ENCODE results near the gene NMNAT2. TPM values are rescaled to one million over a fixed set of nuclear protein-coding genes. Genes with fewer than 3 reads are reported as not detected.

NMNAT2 gene
- polyA plus RNA-seq, 1 experiment, result 2.1 TPM

GRCh38 chr1:183302452-183303322 lies 115.5 kb downstream of the NMNAT2 start:
- TF ChIP-seq, protein P1, sequence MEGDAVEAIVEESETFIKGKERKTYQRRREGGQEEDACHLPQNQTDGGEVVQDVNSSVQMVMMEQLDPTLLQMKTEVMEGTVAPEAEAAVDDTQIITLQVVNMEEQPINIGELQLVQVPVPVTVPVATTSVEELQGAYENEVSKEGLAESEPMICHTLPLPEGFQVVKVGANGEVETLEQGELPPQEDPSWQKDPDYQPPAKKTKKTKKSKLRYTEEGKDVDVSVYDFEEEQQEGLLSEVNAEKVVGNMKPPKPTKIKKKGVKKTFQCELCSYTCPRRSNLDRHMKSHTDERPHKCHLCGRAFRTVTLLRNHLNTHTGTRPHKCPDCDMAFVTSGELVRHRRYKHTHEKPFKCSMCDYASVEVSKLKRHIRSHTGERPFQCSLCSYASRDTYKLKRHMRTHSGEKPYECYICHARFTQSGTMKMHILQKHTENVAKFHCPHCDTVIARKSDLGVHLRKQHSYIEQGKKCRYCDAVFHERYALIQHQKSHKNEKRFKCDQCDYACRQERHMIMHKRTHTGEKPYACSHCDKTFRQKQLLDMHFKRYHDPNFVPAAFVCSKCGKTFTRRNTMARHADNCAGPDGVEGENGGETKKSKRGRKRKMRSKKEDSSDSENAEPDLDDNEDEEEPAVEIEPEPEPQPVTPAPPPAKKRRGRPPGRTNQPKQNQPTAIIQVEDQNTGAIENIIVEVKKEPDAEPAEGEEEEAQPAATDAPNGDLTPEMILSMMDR (IDR thresholded peaks at IDR 0.05; ENCODE audit: insufficient read depth, low read depth, low read length), result no peak
- CTCF ChIA-PET, result interaction anchor here (1.4 kb wide), 1 partner anchor 21 kb away, joined by 5 read pairs; no protein-coding TSS in a partner anchor
- DNase-seq (ENCODE audit: low read depth), result no peak
- Histone ChIP-seq H3K4me3 (ENCODE audit: low read depth, low read length) (no peak overlapping the region), H3K27me3 (ENCODE audit: control insufficient read depth, insufficient read depth, low read length) (no peaks in the 10 kb centered on the region), H3K36me3 (ENCODE audit: control insufficient read depth, insufficient read depth, low read length) (no peaks in the 10 kb centered on the region; the same call in 1 of the 2 replicates)
- POLR2A ChIA-PET, result no interaction called here

- CTCF ChIA-PET, result interaction anchor here (0.9 to 1.2 kb wide), 2 partner anchors 17 to 20 kb away, joined by 4 read pairs; no protein-coding TSS in a partner anchor
Measured at GRCh38 chr1:183301239-183301638, 116.9 kb downstream of the NMNAT2 start.

GRCh38 chr1:183300828-183301227 lies 117.4 kb downstream of the NMNAT2 start:
- no peak overlapping the region for H3K4me3 ChIP-seq (ENCODE audit: low read depth, low read length)
- no peaks in the 10 kb centered on the region for H3K27me3 ChIP-seq (ENCODE audit: control insufficient read depth, insufficient read depth, low read length)
- DNase-seq (ENCODE audit: low read depth), result no peak
- ChIA-PET CTCF (interaction anchor here (0.9 to 1.2 kb wide), 2 partner anchors 18 to 19 kb away, joined by 4 read pairs; no protein-coding TSS in a partner anchor), POLR2A (no interaction called here)
- no peaks in the 10 kb centered on the region; the same call in 1 of the 2 replicates for H3K36me3 ChIP-seq (ENCODE audit: control insufficient read depth, insufficient read depth, low read length)
- TF ChIP-seq, protein P1 (IDR thresholded peaks at IDR 0.05; ENCODE audit: insufficient read depth, low read depth, low read length), result no peak

More at GRCh38 chr1:183301239-183301638, 116.9 kb downstream of the NMNAT2 start:
- TF ChIP-seq, protein P1 (IDR thresholded peaks at IDR 0.05; ENCODE audit: insufficient read depth, low read depth, low read length), result no peak
- POLR2A ChIA-PET, result no interaction called here
- H3K36me3 ChIP-seq (ENCODE audit: control insufficient read depth, insufficient read depth, low read length), result no peaks in the 10 kb centered on the region; the same call in 1 of the 2 replicates
- no peak for DNase-seq (ENCODE audit: low read depth)
- H3K27me3 ChIP-seq (ENCODE audit: control insufficient read depth, insufficient read depth, low read length), result no peaks in the 10 kb centered on the region
- no peak overlapping the region for H3K4me3 ChIP-seq (ENCODE audit: low read depth, low read length)

GRCh38 chr1:183300395-183300794 lies 117.8 kb downstream of the NMNAT2 start:
- Histone ChIP-seq H3K27me3 (ENCODE audit: control insufficient read depth, insufficient read depth, low read length) (no peaks in the 10 kb centered on the region), H3K4me3 (ENCODE audit: low read depth, low read length) (no peak overlapping the region), H3K36me3 (ENCODE audit: control insufficient read depth, insufficient read depth, low read length) (no peaks in the 10 kb centered on the region; the same call in 1 of the 2 replicates)
- CTCF ChIA-PET, result interaction anchor here (0.9 to 1.2 kb wide), 2 partner anchors 18 to 19 kb away, joined by 4 read pairs; no protein-coding TSS in a partner anchor
- POLR2A ChIA-PET, result no interaction called here
- TF ChIP-seq, protein P1 (IDR thresholded peaks at IDR 0.05; ENCODE audit: insufficient read depth, low read depth, low read length), result no peak
- DNase-seq (ENCODE audit: low read depth), result no peak

DNA sequence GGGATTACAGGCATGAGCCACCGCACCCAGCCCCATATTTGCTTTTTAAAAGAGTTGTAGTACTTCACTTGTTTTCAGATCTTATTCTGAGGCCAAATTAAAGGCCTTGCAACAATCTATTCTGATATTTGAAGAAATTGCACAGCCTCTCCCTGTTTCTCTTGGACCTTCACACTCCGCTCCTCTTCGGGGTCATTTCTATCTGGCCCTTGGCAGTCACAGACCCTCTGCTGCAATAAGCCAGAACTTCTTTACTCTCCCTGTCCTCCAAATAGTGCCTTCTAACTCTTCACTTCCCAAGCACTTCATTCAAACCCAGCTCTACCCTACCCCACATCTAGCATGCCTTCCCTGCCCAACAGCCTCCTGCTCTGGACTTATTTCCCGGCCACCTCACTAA lies 121.4 kb downstream of the NMNAT2 start:
- no peak for DNase-seq (ENCODE audit: low read depth)
- Histone ChIP-seq H3K4me3 (ENCODE audit: low read depth, low read length) (no peak overlapping the region), H3K27me3 (ENCODE audit: control insufficient read depth, insufficient read depth, low read length) (no peaks in the 10 kb centered on the region), H3K36me3 (ENCODE audit: control insufficient read depth, insufficient read depth, low read length) (no peaks in the 10 kb centered on the region)
- TF ChIP-seq, protein P1 (IDR thresholded peaks at IDR 0.05; ENCODE audit: insufficient read depth, low read depth, low read length), result no peak
- POLR2A ChIA-PET, result no interaction called here
- CTCF ChIA-PET, result interaction anchor here (0.8 to 1.0 kb wide), 2 partner anchors 10 to 15 kb away, joined by 3 read pairs; no protein-coding TSS in a partner anchor
